Motor neuron (in vitro differentiated cells): ENCODE measurements around the gene UBR3. TPM values are rescaled to one million over a fixed set of nuclear protein-coding genes. Genes with fewer than 3 reads are reported as not detected.
"Not testable (repeated sequence)": the region's sequence is repeated elsewhere in the genome, so short reads cannot be mapped to it uniquely, and the experiment has no call there.

Experiments used
- ATAC-seq, 8 experiments: fragments of 200-7000 bp; cut with Tn5 transposase; replicated peaks in 6 of 8; 2 replicates each; pipeline ENCODE4 v1.8.0; 2021; ENCODE audit warnings: mild to moderate bottlenecking in 8 of 8, moderate library complexity in 8 of 8
- H3K27ac ChIP-seq, 2 donors: fragments of 250-450 bp; sonication (Bioruptor Pico); 2 replicates each; pipeline ENCODE4 v1.9.0; 2021; ENCODE audit warnings: antibody characterized with exemption in 2 of 2, mild to moderate bottlenecking in 2 of 2, moderate library complexity in 1 of 2
- H3K4me1 ChIP-seq, 2 donors: fragments of 250-450 bp; sonication (Bioruptor Pico); replicated peaks in 1 of 2; 2 replicates each; pipeline ENCODE4 v1.6.1; 2021; ENCODE audit warnings: antibody characterized with exemption in 2 of 2, mild to moderate bottlenecking in 2 of 2, moderate library complexity in 1 of 2
- H3K4me3 ChIP-seq, 5 donors: fragments of 250-450 bp; sonication (Bioruptor Pico); 2 replicates each; pipeline ENCODE4 v1.9.0; 2021; ENCODE audit warnings: antibody characterized with exemption in 5 of 5, mild to moderate bottlenecking in 5 of 5, moderate library complexity in 4 of 5
- WGBS, 10 experiments: fragments of 450-650 bp; shearing (Covaris generic); methylation state at CpG; one replicate each; pipeline ENCODE4 v1.0.0; 2022; 5-methylcytosine and 5-hydroxymethylcytosine counted together
- in situ Hi-C, 9 experiments: fragments of 400-800 bp; cut with MboI; loops; one replicate each; pipeline ENCODE4 v1.15.0; 2021; ENCODE audit warnings: low sequenced_read_pairs in 9 of 9, low pct_unique_long_range_greater_than_20kb in 2 of 9; ENCODE audit not compliant: unreplicated experiment in 9 of 9
- total RNA-seq, 8 experiments: library from RNA; unstranded; fragments of 300-600 nt; gene quantifications; 2 replicates each; pipeline versions ENCODE4 v1.2.3 to v1.2.4, GENCODE V29; 2022

Gene UBR3
- total RNA-seq, 8 experiments from 2014 or later = 24.7 to 61.0 (median 33.2) TPM

DNA sequence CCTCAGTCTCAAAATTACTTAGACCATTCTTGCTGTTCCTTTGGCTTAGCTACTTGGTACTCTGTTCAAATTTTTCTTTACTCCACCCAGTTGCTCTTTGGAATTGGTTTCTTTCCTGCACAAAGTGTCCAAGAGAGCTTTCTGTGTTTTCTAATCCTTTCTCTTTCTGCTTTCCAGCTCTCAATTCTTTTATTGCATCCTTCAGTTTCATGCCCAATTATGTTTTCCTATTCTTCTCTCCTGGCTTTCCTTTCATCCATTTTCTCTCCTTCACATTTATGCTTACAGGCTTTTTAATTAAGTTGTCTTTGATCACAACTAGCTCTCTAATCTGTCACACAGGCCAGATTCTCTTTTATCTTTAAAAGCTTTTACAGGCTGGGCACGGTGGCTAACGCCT, 38.2 kb downstream of the UBR3 start:
- no peaks in the 10 kb centered on the region for H3K4me1 ChIP-seq
- 34 to 100% (median 79%) methylated on average over 1 to 2 of the region's 2 CpGs; no CpG with 5 or more reads in 2 of the 10 experiments for WGBS, 10 experiments
- H3K4me3 ChIP-seq = no peak overlapping the region
- no peak overlapping the region for H3K27ac ChIP-seq
- in situ Hi-C loops = no loop called here
- ATAC-seq = no peak

DNA sequence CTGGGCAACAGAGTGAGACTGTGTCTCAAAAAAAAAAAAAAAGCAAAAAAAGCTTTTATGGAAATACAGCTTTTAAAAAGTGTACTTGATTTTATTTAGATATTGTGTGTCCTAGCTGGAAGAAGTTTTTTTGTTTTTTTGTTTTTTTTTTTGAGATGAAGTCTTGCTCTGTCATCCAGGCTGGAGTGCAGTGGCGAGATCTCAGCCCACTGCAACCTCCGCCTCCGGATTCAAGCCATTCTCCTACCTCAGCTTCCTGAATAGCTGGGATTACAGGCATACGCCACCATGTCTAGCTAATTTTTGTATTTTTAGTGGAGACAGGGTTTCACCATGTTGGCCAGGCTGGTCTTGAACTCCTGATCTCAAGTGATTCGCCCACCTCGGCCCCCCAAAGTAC, 39.0 kb downstream of the UBR3 start:
- H3K27ac ChIP-seq, ATAC-seq, H3K4me1 ChIP-seq, H3K4me3 ChIP-seq, in situ Hi-C loops: not testable (repeated sequence)
- 40 to 100% (median 100%) methylated on average over 1 to 6 of the region's 6 CpGs; no CpG with 5 or more reads in 2 of the 10 experiments for WGBS, 10 experiments

DNA sequence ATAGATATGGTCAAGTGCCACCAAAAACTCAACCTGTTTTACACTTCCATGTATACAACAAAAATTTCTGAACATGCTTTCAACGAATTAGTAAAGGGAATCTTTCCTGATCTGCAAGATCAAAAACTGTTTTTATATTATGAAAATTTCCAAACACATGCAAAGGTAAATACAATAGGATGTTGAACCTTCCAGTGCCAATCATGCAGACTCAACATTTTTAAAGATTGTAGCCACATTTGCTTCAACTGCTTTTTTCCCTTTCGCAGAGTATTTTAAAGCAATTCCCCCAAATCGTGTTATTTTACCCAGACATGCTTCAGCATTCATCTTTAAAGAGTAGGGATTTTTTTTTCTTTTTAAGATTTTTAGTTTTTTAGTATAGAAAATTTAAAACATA, 40.3 kb downstream of the UBR3 start:
- Histone ChIP-seq H3K4me1 (no peaks in the 10 kb centered on the region), H3K27ac (no peak overlapping the region), H3K4me3 (no peak overlapping the region)
- no peak for ATAC-seq
- in situ Hi-C loops = no loop called here
- 58 to 100% (median 77%) methylated on average over 2 to 3 of the region's 3 CpGs for WGBS, 10 experiments

DNA sequence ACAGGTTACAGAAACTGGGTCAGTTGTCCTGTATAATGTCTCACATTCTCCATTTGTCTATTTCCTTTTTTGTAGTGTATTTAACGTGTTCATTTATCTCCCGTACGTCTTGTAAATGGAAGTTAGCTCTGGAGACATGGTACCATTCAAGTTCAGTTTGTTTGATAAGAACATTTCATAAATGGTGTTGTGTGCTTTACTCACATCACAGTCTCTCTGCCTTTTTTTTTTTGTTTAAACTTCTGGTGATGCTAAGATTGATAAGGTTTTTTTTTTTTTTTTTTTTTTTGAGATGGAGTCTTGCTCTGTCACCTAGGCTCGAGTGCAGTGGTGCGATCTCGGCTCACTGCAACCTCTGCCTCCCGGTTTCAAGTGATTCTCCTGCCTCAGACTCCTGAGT, 41.7 kb downstream of the UBR3 start:
- WGBS, 10 experiments = 65 to 100% (median 97%) methylated on average over 1 to 7 of the region's 7 CpGs
- in situ Hi-C loops = no loop called here
- no peak for ATAC-seq
- Histone ChIP-seq H3K4me3 (no peak overlapping the region), H3K27ac (no peak overlapping the region), H3K4me1 (no peaks in the 10 kb centered on the region)

DNA sequence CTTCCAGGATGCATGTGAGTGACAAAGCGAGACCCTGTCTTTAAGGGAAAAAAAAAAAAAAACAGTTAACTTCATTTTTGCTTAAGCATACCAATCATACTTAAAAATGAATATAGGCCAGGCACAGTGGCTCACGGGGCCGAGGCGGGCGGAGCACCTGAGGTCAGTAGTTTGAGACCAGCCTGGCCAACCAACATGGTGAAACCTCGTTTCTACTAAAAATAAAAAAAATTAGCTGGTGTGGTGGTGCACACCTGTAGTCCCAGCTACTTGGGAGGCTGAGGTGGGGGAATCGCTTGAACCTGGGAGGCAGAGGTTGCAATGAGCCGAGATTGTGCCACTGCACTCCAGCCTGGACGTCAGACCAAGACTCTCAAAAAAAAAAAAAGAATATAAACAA, 44.1 kb downstream of the UBR3 start:
- H3K4me3 ChIP-seq, ATAC-seq, H3K4me1 ChIP-seq, in situ Hi-C loops, H3K27ac ChIP-seq: not testable (repeated sequence)
- 80 to 100% (median 92%) methylated on average over 1 to 9 of the region's 9 CpGs; no CpG with 5 or more reads in 1 of the 10 experiments for WGBS, 10 experiments

DNA sequence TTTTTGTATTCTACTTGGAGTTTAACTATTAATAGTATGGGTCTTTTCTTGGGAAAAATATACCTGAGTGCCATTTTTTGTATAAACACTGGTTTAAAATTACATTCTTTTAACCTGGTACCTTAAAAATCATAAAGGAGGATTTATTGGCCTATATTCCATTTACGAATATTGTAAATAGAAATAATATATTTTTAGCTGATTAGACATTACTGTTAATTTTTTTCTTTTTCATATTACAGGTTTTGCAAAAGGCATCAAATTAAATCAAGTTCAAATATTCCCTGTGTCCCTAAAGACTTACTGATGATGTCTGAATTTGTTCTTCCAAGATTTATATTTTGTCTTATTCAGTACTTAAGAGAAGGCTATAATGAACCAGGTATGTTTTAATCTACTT, 44.7 kb downstream of the UBR3 start:
- Histone ChIP-seq H3K27ac (no peak overlapping the region), H3K4me3 (no peak overlapping the region), H3K4me1 (no peaks in the 10 kb centered on the region)
- 40 to 100% (median 100%) methylated on average over 1 of the region's 1 CpG for WGBS, 10 experiments
- no peak for ATAC-seq
- in situ Hi-C loops = no loop called here

DNA sequence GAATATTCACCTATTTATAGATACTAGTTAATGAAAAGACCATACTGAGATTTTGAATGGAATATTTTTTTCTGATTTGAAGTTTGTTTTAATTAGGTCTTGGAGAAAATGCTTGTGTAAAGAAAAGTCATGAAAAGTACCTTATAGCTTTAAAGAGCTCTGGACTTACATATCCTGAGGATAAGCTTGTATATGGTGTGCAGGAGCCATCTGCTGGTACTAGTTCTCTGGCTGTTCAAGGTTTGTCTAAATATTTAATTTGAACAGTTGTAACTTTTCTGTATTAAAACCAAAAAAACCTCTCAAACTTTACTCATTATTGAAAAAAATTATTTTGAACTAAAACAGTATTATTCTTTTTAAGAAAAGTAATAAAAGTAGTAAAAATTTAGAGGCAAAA, 50.1 kb downstream of the UBR3 start:
- Histone ChIP-seq H3K4me3 (no peak overlapping the region), H3K27ac (no peak overlapping the region), H3K4me1 (peaks cover 0 to 7% of the 10 kb centered on the region in 2 donors)
- in situ Hi-C loops = no loop called here
- ATAC-seq = peak in 2 of 8 experiments; percentile 26 to 56

DNA sequence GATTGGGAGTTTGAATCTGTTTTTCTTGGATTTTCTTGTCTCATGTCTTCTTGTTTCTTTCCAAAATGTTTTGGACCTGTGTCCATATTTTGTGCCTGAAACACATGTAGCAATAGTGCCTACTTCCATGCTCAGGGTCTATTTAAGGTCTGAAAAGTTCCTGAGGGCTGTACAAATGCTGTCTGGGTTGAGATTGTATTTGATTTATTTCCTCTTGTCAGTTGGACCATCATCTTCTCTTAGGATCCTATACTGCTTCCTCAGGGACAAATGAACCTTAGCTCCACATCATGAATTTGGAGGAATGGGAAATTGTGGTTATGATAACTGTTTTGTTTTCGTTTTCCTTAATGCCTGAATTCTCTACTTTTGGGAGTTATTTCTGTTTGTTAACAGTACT, 59.9 kb downstream of the UBR3 start:
- no peak overlapping the region for H3K27ac ChIP-seq
- WGBS, 10 experiments = 30 to 100% (median 78%) methylated on average over 1 of the region's 1 CpG
- H3K4me1 ChIP-seq = no peaks in the 10 kb centered on the region
- no peak for ATAC-seq
- H3K4me3 ChIP-seq = no peak overlapping the region
- in situ Hi-C loops = no loop called here

DNA sequence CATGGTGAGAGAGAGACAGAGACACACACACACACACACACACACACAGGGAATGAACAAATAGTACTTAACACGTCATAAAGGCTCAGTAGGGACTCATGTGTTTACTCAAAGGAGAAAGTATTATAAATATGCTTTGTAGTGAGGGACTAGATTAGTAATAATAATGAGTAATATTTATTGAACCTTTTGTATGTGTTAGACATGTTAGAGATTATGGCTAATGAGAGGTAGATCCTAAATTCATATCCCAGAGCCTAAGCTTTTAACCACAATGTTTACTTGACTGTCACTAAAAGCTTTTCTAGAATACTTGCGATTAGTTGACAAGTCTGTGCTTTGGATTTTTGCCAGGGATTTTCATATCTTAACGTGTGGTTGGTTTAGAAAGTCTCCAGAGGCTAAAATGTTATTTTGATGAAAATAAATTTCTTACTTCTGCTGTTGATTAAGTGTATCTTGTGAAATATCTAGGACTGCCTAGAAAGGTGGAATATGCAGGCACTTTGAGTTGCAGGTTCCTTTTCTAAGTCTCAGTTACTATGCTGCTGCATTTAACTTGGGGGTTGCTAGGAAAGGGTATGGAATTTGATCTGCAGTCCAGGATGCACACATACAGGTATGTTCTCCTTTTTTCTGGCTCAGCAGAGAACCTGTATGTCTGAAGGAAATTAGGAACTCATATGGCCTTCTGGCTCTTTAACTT, 64.5 kb downstream of the UBR3 start:
- peak in 1 of 8 experiments; percentile 31 for ATAC-seq
- Histone ChIP-seq H3K4me1 (no peaks in the 10 kb centered on the region), H3K27ac (no peak overlapping the region), H3K4me3 (no peak overlapping the region)
- in situ Hi-C loops = no loop called here
- 25 to 100% (median 87%) methylated on average over 1 to 3 of the region's 3 CpGs for WGBS, 10 experiments

DNA sequence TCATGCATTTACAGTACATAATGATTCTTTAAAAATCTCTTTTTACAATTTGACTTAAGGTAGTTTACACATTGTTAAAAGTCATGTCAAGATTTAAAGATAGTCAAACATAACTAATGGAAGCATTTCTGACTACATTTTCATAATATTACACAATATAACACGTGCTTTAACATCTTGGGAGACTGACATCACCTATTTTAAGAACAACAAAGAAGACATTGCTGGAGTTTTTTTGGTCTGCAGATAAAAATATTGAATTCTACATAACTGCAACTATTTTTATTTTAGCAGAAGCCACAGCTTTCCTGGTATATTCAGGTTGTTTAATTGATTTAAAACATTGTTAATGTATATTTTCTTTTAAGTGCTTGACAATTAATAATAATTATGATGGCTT, 65.7 kb downstream of the UBR3 start:
- in situ Hi-C loops = no loop called here
- H3K27ac ChIP-seq = no peak overlapping the region
- WGBS, 10 experiments = 40 to 100% (median 92%) methylated on average over 1 of the region's 1 CpG; no CpG with 5 or more reads in 4 of the 10 experiments

DNA sequence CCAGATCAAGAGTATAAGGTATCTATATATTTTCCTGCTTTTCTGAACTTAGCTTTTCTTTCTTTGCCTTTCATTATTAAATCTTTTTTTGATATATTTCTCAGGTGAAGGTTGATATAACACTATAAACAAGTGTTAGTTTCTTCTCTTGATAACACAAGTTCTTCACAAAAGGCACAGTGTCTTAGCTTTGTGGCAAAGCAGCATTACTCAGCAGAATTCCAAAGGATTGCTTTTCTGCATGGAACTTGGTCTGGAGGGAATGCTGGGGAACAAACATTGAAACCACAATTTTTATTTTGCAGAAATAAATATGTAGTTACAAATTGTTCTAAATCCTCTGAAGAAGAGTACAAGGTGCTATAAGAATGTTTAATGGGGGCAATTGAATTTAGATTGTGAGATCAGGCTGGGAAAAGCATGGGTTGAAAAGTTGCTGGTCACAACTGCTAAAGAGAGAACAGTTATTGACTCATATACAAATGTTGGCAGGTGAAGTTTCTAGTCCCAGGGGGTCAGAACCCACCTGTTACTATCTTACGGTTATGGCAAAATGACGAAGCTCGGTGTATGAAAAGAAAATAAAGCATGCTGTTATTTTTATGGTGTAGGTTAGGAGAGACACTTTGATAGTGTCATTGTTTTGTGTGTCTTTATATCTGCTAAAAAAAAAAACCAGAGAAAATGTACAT, 68.2 kb downstream of the UBR3 start:
- no peaks in the 10 kb centered on the region for H3K4me1 ChIP-seq
- H3K27ac ChIP-seq = no peak overlapping the region
- in situ Hi-C loops = no loop called here
- 92 to 100% (median 100%) methylated on average over 1 to 3 of the region's 3 CpGs; no CpG with 5 or more reads in 1 of the 10 experiments for WGBS, 10 experiments
- ATAC-seq = no peak
- H3K4me3 ChIP-seq = no peak overlapping the region

More for the DNA sequence above, 65.7 kb downstream of the UBR3 start:
- no peak for ATAC-seq
- H3K4me1 ChIP-seq = no peaks in the 10 kb centered on the region
- H3K4me3 ChIP-seq = no peak overlapping the region

DNA sequence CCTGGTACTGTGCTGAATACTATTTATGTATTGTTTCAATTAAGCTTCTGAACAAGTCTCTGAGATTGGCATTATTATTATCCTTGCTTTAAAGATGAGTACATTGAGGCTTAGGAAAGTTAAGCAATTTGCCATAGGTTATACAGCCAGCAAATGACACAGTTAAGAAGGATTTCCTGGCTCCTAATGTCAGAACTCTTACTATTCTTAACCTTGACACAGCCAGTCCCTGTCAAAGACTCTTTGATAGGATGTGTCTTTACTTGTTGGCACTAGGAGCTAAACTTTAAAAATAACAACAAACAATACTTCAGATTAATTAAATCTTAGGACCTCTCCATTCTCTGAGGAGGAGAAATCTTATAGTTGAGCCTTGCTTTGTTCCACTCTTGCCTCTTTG, 70.6 kb downstream of the UBR3 start:
- H3K4me3 ChIP-seq = no peak overlapping the region
- in situ Hi-C loops = no loop called here
- ATAC-seq = no peak
- no peaks in the 10 kb centered on the region for H3K4me1 ChIP-seq
- no peak overlapping the region for H3K27ac ChIP-seq

DNA sequence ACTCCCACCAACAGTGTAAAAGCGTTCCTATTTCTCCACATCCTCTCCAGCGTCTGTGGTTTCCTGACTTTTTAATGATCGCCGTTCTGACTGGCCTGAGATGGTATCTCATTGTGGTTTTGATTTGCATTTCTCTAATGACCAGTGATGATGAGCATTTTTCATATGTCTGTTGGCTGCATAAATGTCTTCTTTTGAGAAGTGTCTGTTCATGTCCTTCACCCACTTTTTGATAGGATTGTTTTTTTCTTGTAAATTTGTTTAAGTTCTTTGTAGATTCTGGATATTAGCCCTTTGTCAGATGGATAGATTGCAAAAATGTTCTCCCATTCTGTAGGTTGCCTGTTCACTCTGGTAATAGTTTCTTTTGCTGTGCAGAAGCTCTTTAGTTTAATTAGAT, 72.8 kb downstream of the UBR3 start:
- ATAC-seq, H3K4me1 ChIP-seq, H3K4me3 ChIP-seq, H3K27ac ChIP-seq, in situ Hi-C loops: not testable (repeated sequence)
- 100% methylated on average over 2 to 3 of the region's 4 CpGs; no CpG with 5 or more reads in 8 of the 10 experiments for WGBS, 10 experiments

DNA sequence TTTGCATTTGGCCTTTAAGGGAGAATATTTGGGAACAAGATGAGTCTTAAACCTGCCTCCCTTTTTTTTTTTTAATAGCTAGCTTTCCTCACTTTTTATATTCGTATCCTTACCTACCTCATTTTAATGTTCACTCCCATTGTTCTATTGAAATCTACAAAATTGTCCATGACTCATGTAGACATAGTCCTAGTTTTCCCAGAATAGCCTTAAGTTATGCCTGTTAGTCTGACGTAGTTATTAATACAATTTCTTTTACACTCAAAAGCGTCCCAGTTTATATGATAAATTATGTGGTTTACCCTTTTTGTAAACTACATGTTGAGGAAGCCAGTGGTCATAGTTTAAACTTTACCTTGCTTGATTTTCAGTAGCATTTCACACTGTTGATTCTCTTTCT, 73.4 kb downstream of the UBR3 start:
- WGBS, 10 experiments = 78 to 100% (median 93%) methylated on average over 3 of the region's 3 CpGs; no CpG with 5 or more reads in 1 of the 10 experiments
- no peaks in the 10 kb centered on the region for H3K4me1 ChIP-seq
- no peak overlapping the region for H3K27ac ChIP-seq
- no peak overlapping the region for H3K4me3 ChIP-seq
- in situ Hi-C loops = no loop called here
- no peak for ATAC-seq
